Aorta (tissue), 5 donors: ENCODE results near the gene CCDC12. TPM values are rescaled to one million over a fixed set of nuclear protein-coding genes. Genes with fewer than 3 reads are reported as not detected.
A peak's percentile ranks its signal among the peaks of the same experiment; 100 is the strongest.

Experiments
- ATAC-seq: fragments of 200-7000 bp; cut with Tn5 transposase; one replicate; pipeline ENCODE4 v1.9.1; 2022; ENCODE audit warnings: moderate library complexity; ENCODE audit not compliant: low FRiP score
- DNase-seq, 2 donors: peaks; one replicate each; pipeline ENCODE4 v3.0.0-alpha.2; 2020
- H3K27ac ChIP-seq, 2 donors: one replicate each; pipeline ENCODE4 v1.5.1; 2013; ENCODE audit warnings: low read length in 2 of 2, mild to moderate bottlenecking in 2 of 2, moderate library complexity in 2 of 2, control low read depth in 1 of 2, inconsistent platforms in 1 of 2, low read depth in 1 of 2
- H3K27me3 ChIP-seq, 2 donors: one replicate each; pipeline ENCODE4 v1.6.1; 2013; ENCODE audit warnings: control low read depth in 1 of 2, low read length in 1 of 2, mild to moderate bottlenecking in 1 of 2, moderate library complexity in 1 of 2; ENCODE audit not compliant: insufficient read depth in 2 of 2, control insufficient read depth in 1 of 2
- H3K36me3 ChIP-seq, 2 donors: one replicate each; pipeline ENCODE4 v1.6.1; 2013; ENCODE audit warnings: control low read depth in 1 of 2, low read length in 1 of 2, mild to moderate bottlenecking in 1 of 2; ENCODE audit not compliant: insufficient read depth in 2 of 2, control insufficient read depth in 1 of 2
- H3K4me1 ChIP-seq, 2 donors: one replicate each; pipeline ENCODE4 v1.6.1; 2013; ENCODE audit warnings: low read length in 2 of 2, control low read depth in 1 of 2, mild to moderate bottlenecking in 1 of 2, moderate library complexity in 1 of 2; ENCODE audit not compliant: insufficient read depth in 2 of 2, control insufficient read depth in 1 of 2
- H3K4me3 ChIP-seq, 2 donors: one replicate each; pipeline ENCODE4 v1.5.1; 2013; ENCODE audit warnings: low read length in 2 of 2, control low read depth in 1 of 2, mild to moderate bottlenecking in 1 of 2
- H3K9me3 ChIP-seq: one replicate; pipeline ENCODE4 v1.6.1; 2013; ENCODE audit warnings: mild to moderate bottlenecking, low read length; ENCODE audit not compliant: control insufficient read depth
- WGBS, 2 donors: extraction: QIAGEN DNeasy Blood & Tissue Kit; methylation state at CpG; one replicate each; pipeline ENCODE4 v1.1.7; 2013; 5-methylcytosine and 5-hydroxymethylcytosine counted together
- intact Hi-C, 2 donors: fragments of 100-400 bp; cut with DNase I; formaldehyde crosslinking; loops; one replicate each; pipeline versions ENCODE4 v1.14.2 to v1.15.0; 2022
- polyA plus RNA-seq, 2 donors: library from polyadenylated mRNA; stranded (reverse); fragments of 200-250 nt; gene quantifications; one replicate each; pipeline ENCODE4 v1.2.3, GENCODE V29; 2013
- total RNA-seq, 2 donors: library from RNA; stranded (reverse); fragmentation: NEBNext Ultra II Directional; extraction: Animal tissue kit (Norgen Biotek cat#: 25700); gene quantifications; one replicate each; pipeline ENCODE4 v1.2.1, GENCODE V29; 2021
- donor health status: healthy with polysubstance abuse.
- donor health status: Bipolar disorder and iron deficiency.
- donor health status: DM: no; HTN: no; CAD: no.
- donor health status: DM: no; HTN: no; CAD: no.
- donor health status: DM: yes; HTN: yes; CAD: no.

Gene CCDC12
- total and polyA plus RNA-seq, 4 donors: 30.5 to 46.5 (median 39.7) TPM

DNA sequence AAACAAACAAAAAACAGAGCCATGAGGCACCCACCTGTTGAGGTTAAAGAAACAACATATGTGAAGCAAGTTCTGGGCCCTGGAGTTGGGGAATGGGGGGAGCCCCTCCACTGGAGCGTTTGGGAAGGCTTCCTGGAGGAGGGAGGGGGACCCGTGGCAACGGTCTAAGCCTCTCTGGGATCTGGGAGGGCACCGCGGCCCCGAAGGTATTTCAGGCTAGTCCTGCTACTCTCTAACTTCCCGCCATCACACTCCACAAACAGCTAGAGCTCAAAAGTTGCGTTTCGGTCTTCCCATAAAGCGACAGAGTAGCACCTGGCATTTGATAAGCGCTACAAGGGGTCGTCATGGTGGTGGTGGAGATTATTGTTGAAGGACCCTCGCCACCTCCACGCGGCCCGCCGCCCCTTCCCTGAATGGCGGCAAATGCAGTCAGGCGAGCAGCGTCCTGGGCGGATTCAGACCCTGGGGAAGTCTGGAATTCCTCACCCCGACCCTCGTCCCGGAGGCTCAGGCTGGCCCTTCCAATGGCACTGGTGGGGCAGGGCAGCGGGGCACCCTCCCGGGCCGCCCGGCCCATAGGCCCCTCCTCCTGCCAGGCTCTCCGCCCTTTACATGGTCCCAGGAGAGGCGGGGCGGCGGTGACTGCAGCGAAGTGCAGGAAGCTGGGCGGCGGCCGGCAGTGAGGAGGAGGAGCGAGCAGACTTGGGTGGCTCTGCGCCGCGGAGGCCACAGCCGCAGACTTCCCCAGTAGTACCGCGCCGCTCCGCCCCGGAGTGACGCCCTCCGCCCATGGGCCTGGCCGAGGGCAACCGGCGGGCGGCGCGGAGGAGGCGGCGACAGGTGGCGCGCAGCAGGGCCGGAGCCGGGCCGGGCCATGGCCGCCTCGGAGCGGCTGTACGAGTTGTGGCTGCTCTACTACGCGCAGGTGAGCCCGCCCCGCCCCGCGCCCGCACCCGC, 2.7 kb upstream of the CCDC12 start, which contains the start of gene NBEAL2:
Gene NBEAL2, plus strand, starts transcription at position 682 of the 960 bp plus-strand sequence. Its CDS starts 196 bp downstream, at position 878.
- Histone ChIP-seq H3K4me3 (peak within 1 kb of the TSS; percentile 58 to 83), H3K27ac (peak within 1 kb of the TSS in 1 of 2 donors; percentile 84), H3K36me3 (no peaks in the 10 kb centered on the region), H3K27me3 (no peaks in the 10 kb centered on the region), H3K4me1 (peaks cover 0 to 5% of the 10 kb centered on the region in 2 donors), H3K9me3 (no peaks in the 10 kb centered on the region)
- peak; percentile 99 for DNase-seq
- intact Hi-C loops: no loop called here
- WGBS, 2 donors: 1% methylated on average over 36 to 73 of the region's 73 CpGs
- peak; percentile 89 for ATAC-seq

GRCh38 chr3:46978381-46978780, 1.8 kb upstream of the CCDC12 start:
- Histone ChIP-seq H3K27ac (no peak overlapping the region), H3K9me3 (no peaks in the 10 kb centered on the region), H3K4me3 (no peak overlapping the region), H3K27me3 (no peaks in the 10 kb centered on the region), H3K36me3 (no peaks in the 10 kb centered on the region), H3K4me1 (peaks cover 0 to 5% of the 10 kb centered on the region in 2 donors)
- intact Hi-C loops: no loop called here
- DNase-seq (peak in 1 of 2 donors; percentile 70), ATAC-seq (no peak)
- WGBS, 2 donors: 87 to 89% methylated on average over 9 of the region's 9 CpGs

DNA sequence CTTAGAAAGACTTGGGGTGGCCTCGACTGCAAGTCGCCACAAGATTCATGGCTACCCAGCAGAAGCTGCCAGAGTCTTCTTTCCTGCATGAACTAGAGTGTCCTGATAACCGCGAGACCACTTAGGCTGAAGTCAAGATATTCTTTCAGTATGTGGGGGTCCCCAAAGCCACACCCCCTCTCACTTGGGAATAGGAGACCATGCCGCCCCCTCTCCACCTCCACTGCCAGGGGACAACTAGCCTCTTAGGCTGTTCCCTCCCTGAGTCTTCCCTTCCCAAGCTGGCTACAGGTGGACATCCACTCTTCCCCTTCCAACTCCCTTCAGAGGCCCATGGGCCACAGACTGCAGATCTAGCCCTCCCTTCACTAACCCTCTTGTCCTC, 1.3 kb upstream of the CCDC12 start:
- Histone ChIP-seq H3K27ac (no peak overlapping the region), H3K27me3 (no peaks in the 10 kb centered on the region), H3K4me3 (no peak overlapping the region), H3K4me1 (peaks cover 0 to 5% of the 10 kb centered on the region in 2 donors), H3K9me3 (no peaks in the 10 kb centered on the region), H3K36me3 (no peaks in the 10 kb centered on the region)
- DNase-seq (no peak), ATAC-seq (no peak)
- WGBS, 2 donors: 91 to 94% methylated on average over 5 of the region's 5 CpGs
- intact Hi-C loops: loop anchor here in 1 of 2 donors (2.0 kb wide), 1 partner anchor 43 kb away; no protein-coding TSS in a partner anchor

DNA sequence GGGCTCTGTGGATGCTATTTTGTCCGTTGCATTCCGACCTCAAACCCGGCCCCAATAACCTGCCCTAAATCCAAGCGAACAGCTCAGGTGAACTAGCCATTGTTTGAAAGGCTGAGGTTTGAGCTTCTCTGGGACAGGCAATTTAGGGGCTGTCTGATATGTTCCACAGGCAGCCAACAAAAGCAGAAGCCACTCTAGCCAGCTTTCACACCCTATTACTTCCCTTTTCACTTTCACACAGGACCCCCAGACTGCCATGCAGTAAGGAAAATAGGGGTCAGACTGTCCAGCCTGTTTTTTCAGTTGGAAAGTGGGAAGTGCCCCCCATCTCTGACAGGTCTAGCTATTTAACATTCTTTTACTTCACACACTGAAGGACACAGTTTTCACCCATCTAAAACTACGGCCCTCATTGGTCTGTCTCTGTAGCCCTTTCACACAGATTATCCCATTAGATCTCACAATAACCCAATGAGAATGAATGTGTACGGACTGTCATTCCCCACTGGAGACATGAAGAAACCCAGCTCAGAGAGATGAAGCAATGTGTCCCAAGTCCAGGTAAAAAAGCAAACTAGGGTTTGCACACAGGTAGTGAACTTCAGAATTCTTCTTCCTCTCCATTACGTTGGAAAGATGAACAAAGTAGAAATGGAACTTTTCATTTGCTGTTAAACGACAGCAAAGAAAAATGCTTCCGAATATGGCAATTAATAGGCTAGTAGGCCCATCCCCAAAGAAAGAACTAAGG, 1.9 kb downstream of the CCDC12 start:
- H3K4me3 ChIP-seq: no peak overlapping the region
- no peak overlapping the region for H3K27ac ChIP-seq
- intact Hi-C loops: no loop called here
- no peaks in the 10 kb centered on the region for H3K9me3 ChIP-seq
- no peaks in the 10 kb centered on the region for H3K27me3 ChIP-seq
- 79 to 81% methylated on average over 9 of the region's 9 CpGs for WGBS, 2 donors
- ATAC-seq: no peak
- DNase-seq: no peak
- peaks cover 1 to 5% of the 10 kb centered on the region in 2 donors for H3K4me1 ChIP-seq
- H3K36me3 ChIP-seq: no peaks in the 10 kb centered on the region

- H3K36me3 ChIP-seq: no peaks in the 10 kb centered on the region
- WGBS, 2 donors: 91 to 93% methylated on average over 2 of the region's 2 CpGs
- intact Hi-C loops: no loop called here
- peaks cover 4 to 5% of the 10 kb centered on the region in 2 donors for H3K4me1 ChIP-seq
- no peaks in the 10 kb centered on the region for H3K9me3 ChIP-seq
- H3K4me3 ChIP-seq: no peak overlapping the region
- ATAC-seq (no peak), DNase-seq (no peak)
- no peak overlapping the region for H3K27ac ChIP-seq
- H3K27me3 ChIP-seq: no peaks in the 10 kb centered on the region
Measured at GRCh38 chr3:46972396-46972795, 4.1 kb downstream of the CCDC12 start.

GRCh38 chr3:46971742-46972141, 4.8 kb downstream of the CCDC12 start:
- H3K27me3 ChIP-seq: no peaks in the 10 kb centered on the region
- no peak overlapping the region for H3K4me3 ChIP-seq
- no peak overlapping the region for H3K27ac ChIP-seq
- H3K36me3 ChIP-seq: no peaks in the 10 kb centered on the region
- ATAC-seq: no peak
- no peak for DNase-seq
- intact Hi-C loops: no loop called here
- no peaks in the 10 kb centered on the region for H3K9me3 ChIP-seq
- WGBS, 2 donors: 89 to 96% methylated on average over 1 of the region's 1 CpG
- peaks cover 4 to 5% of the 10 kb centered on the region in 2 donors for H3K4me1 ChIP-seq

DNA sequence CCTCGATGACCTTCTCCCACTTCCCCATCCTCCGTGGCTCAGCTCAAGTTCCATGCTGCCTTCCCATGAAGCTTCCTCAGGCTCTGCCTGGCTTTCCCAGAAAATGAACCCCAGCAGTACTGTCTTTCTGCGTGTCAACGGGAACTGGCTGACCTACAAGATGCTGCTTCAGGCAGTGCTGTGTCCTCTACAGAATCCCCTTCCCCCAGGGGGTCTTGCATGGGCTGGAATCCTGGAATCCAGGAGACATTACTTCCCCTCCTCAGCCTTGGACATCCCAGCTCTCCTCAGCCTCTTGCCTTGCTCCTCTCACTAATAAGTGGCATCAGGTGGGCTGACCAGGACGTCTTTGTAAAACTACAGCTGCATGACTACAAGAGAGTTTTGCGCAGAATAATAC, 5.4 kb downstream of the CCDC12 start:
- H3K27ac ChIP-seq: no peak overlapping the region
- no peaks in the 10 kb centered on the region for H3K27me3 ChIP-seq
- 64 to 67% methylated on average over 6 of the region's 6 CpGs for WGBS, 2 donors
- no peaks in the 10 kb centered on the region for H3K9me3 ChIP-seq
- peaks cover 4 to 5% of the 10 kb centered on the region in 2 donors for H3K4me1 ChIP-seq
- no peaks in the 10 kb centered on the region for H3K36me3 ChIP-seq
- ATAC-seq (no peak), DNase-seq (no peak)
- no peak overlapping the region for H3K4me3 ChIP-seq
- intact Hi-C loops: no loop called here

- DNase-seq (no peak), ATAC-seq (no peak)
- Histone ChIP-seq H3K4me1 (peaks cover 4 to 5% of the 10 kb centered on the region in 2 donors), H3K27ac (no peak overlapping the region), H3K36me3 (no peaks in the 10 kb centered on the region), H3K27me3 (no peaks in the 10 kb centered on the region), H3K9me3 (no peaks in the 10 kb centered on the region), H3K4me3 (no peak overlapping the region)
- intact Hi-C loops: no loop called here
- 24 to 25% methylated on average over 3 of the region's 3 CpGs for whole genome bisulfite sequencing, 2 donors
Measured at GRCh38 chr3:46970391-46971091, 6.0 kb downstream of the CCDC12 start.
